SW480 (cell line): ENCODE measurements around the gene CPSF7.

Experiments used
- DNase-seq: peaks from one replicate; pipeline ENCODE4 v3.0.0-alpha.2; 2016; ENCODE audit warnings: low spot score

Gene CPSF7

GRCh38 chr11:61353131-61354067 lies 76.4 kb downstream of the CPSF7 start:
- DNase-seq = no peak
